ENCODE data around the gene PDE4D. TPM values are rescaled to one million over a fixed set of nuclear protein-coding genes. Genes with fewer than 3 reads are reported as not detected.

Gene PDE4D
- total RNA-seq, 1 experiment from 2014 or later, result 3.3 TPM

- TF ChIP-seq ZNF416 (CRISPR knock-in tag; IDR thresholded peaks at IDR 0.05) (no peak), ZNF671 (CRISPR knock-in tag; IDR thresholded peaks at IDR 0.05) (no peak), ETV6 (CRISPR knock-in tag; IDR thresholded peaks at IDR 0.05) (no peak), JAZF1 (CRISPR knock-in tag; IDR thresholded peaks at IDR 0.05) (no peak), GTF2I (CRISPR knock-in tag; conservative IDR thresholded peaks at IDR 0.05) (no peak)
- TF ChIP-seq, protein P1, sequence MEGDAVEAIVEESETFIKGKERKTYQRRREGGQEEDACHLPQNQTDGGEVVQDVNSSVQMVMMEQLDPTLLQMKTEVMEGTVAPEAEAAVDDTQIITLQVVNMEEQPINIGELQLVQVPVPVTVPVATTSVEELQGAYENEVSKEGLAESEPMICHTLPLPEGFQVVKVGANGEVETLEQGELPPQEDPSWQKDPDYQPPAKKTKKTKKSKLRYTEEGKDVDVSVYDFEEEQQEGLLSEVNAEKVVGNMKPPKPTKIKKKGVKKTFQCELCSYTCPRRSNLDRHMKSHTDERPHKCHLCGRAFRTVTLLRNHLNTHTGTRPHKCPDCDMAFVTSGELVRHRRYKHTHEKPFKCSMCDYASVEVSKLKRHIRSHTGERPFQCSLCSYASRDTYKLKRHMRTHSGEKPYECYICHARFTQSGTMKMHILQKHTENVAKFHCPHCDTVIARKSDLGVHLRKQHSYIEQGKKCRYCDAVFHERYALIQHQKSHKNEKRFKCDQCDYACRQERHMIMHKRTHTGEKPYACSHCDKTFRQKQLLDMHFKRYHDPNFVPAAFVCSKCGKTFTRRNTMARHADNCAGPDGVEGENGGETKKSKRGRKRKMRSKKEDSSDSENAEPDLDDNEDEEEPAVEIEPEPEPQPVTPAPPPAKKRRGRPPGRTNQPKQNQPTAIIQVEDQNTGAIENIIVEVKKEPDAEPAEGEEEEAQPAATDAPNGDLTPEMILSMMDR (IDR thresholded peaks at IDR 0.05), result no peak
Measured at GRCh38 chr5:59291941-59292340, 601.6 kb downstream of the PDE4D start (continued).

GRCh38 chr5:59287884-59288283, 605.6 kb downstream of the PDE4D start:
- H3K4me1 Mint-ChIP-seq, result no peaks in the 10 kb centered on the region
- TF ChIP-seq KAT7 (CRISPR knock-in tag; IDR thresholded peaks at IDR 0.05; ENCODE audit: borderline replicate concordance) (no peak), ZNF671 (CRISPR knock-in tag; IDR thresholded peaks at IDR 0.05) (no peak), JAZF1 (CRISPR knock-in tag; IDR thresholded peaks at IDR 0.05) (no peak), NFYB (CRISPR knock-in tag; conservative IDR thresholded peaks at IDR 0.05; ENCODE audit: low read depth) (no peak)
- CTCF ChIA-PET, result no interaction called here
- no peak overlapping the region for H3K27ac Mint-ChIP-seq
- H3K4me3 Mint-ChIP-seq, result no peak overlapping the region
- ATAC-seq (no peak), DNase-seq (ENCODE audit: low spot score) (no peak)
- H3K9me3 Mint-ChIP-seq, result no peaks in the 10 kb centered on the region
- no peaks in the 10 kb centered on the region for H3K36me3 Mint-ChIP-seq
- POLR2A ChIA-PET, result no interaction called here
- H3K27me3 Mint-ChIP-seq (ENCODE audit: low read depth), result peaks cover 20% of the 10 kb centered on the region

DNA sequence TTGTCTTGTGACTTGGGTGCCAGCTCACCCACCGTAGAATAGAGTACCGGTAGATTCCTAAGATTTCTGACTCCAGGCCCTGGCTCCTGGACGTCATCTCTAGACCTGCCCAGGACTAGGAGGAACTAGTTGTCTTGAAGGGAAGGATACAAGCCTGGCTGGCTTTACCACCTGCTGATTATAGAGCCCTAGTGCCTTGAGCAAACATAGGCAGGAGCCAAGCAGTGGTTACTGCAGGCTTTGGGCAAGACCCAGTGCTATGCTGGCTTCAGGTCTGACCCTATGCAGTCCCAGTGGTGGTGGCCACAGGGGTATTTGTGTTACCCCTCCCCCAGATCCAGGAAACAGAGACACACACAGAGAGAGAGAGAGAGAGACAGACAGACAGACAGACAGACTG, 606.2 kb downstream of the PDE4D start:
- DNase-seq (ENCODE audit: low spot score) (peak; percentile 15), ATAC-seq (peak; percentile 47; the same call in 1 of the 2 replicates)
- H3K36me3 Mint-ChIP-seq, result no peaks in the 10 kb centered on the region
- TF ChIP-seq AR (CRISPR knock-in tag; IDR thresholded peaks at IDR 0.05) (no peak), CREM (CRISPR knock-in tag; IDR thresholded peaks at IDR 0.05) (no peak), IRF2 (CRISPR knock-in tag; IDR thresholded peaks at IDR 0.05; ENCODE audit: borderline replicate concordance, low read depth) (no peak), SMAD3 (CRISPR knock-in tag; IDR thresholded peaks at IDR 0.05; ENCODE audit: borderline replicate concordance) (no peak), SMAD4 (CRISPR knock-in tag; IDR thresholded peaks at IDR 0.05) (no peak)
- TF ChIP-seq, protein P2, sequence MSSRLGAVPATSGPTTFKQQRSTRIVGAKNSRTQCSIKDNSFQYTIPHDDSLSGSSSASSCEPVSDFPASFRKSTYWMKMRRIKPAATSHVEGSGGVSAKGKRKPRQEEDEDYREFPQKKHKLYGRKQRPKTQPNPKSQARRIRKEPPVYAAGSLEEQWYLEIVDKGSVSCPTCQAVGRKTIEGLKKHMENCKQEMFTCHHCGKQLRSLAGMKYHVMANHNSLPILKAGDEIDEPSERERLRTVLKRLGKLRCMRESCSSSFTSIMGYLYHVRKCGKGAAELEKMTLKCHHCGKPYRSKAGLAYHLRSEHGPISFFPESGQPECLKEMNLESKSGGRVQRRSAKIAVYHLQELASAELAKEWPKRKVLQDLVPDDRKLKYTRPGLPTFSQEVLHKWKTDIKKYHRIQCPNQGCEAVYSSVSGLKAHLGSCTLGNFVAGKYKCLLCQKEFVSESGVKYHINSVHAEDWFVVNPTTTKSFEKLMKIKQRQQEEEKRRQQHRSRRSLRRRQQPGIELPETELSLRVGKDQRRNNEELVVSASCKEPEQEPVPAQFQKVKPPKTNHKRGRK (CRISPR knock-in tag; IDR thresholded peaks at IDR 0.05; ENCODE audit: borderline replicate concordance), result no peak
- ChIA-PET POLR2A (no interaction called here), CTCF (no interaction called here)
- H3K27ac Mint-ChIP-seq, result no peak overlapping the region
- peaks cover 20% of the 10 kb centered on the region for H3K27me3 Mint-ChIP-seq (ENCODE audit: low read depth)
- no peaks in the 10 kb centered on the region for H3K4me1 Mint-ChIP-seq
- H3K4me3 Mint-ChIP-seq, result no peak overlapping the region
- no peaks in the 10 kb centered on the region for H3K9me3 Mint-ChIP-seq

DNA sequence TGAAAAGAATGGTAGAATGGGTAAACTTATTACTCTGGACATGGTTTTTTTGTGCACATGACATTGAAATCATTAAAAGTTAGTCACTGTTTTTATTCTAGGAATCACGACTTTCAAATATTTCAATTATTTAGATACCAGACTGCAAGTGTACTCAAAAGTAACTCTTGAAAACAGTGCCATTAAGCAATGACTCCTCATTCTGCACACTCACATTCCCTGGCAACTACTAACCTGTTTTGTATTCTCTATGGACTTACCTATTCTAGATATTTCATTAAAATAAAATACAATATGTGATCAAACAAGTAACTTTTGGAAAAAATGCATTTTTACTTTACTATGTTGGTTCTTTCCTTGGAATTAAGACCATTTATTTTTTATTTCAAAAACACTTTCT, 607.0 kb downstream of the PDE4D start:
- CTCF ChIA-PET, result no interaction called here
- POLR2A ChIA-PET, result no interaction called here
- no peaks in the 10 kb centered on the region for H3K36me3 Mint-ChIP-seq
- TF ChIP-seq FOXP4 (CRISPR knock-in tag; IDR thresholded peaks at IDR 0.05) (no peak), AR (CRISPR knock-in tag; IDR thresholded peaks at IDR 0.05) (no peak), RORB (CRISPR knock-in tag; IDR thresholded peaks at IDR 0.05) (no peak), CDX4 (CRISPR knock-in tag; IDR thresholded peaks at IDR 0.05; ENCODE audit: borderline replicate concordance) (no peak), ZNF138 (CRISPR knock-in tag; conservative IDR thresholded peaks at IDR 0.05) (no peak), GTF2I (CRISPR knock-in tag; conservative IDR thresholded peaks at IDR 0.05) (no peak), FOXP1 (CRISPR knock-in tag; IDR thresholded peaks at IDR 0.05; ENCODE audit: borderline replicate concordance) (no peak), JAZF1 (CRISPR knock-in tag; IDR thresholded peaks at IDR 0.05) (no peak)

More for the DNA sequence above, 607.0 kb downstream of the PDE4D start:
- DNase-seq (ENCODE audit: low spot score), result no peak
- no peaks in the 10 kb centered on the region for H3K4me1 Mint-ChIP-seq
- no peak for ATAC-seq
- H3K4me3 Mint-ChIP-seq, result no peak overlapping the region
- no peak overlapping the region for H3K27ac Mint-ChIP-seq
- H3K27me3 Mint-ChIP-seq (ENCODE audit: low read depth), result peaks cover 20% of the 10 kb centered on the region
- H3K9me3 Mint-ChIP-seq, result no peaks in the 10 kb centered on the region
